ENCODE results near the gene JOSD2.

The JOSD2 gene

DNA sequence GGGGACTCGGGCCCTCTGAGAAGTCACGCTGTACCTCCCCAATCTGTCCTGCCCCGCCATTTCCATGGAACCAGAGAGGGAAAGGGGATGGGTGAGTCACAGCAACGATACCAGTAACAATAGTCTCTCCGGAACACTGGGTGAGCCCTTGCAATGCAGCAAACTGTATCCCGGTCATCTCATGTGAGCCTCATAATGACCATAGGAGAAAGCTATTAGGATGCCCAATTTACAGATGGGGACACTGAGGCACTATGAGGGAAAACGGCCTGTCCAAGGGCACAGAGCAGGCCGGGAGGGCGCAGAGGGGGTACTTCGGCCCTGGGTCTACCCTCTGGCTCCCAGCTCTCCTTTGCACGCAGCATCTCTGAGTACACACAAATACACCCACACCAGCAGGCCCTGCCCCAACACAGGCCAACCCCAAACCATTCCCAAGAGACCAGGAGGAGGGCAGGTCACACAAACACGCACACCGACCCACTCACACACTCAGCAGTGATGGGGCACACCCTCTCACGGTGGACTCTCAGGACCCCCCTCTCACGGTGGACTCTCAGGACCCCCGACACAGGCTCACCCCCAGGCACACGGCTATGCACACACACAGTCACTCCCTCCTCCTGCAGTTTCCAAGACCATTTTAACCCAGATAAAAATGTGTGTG, 39.1 kb upstream of the JOSD2 start:
- TF ChIP-seq, protein P1, sequence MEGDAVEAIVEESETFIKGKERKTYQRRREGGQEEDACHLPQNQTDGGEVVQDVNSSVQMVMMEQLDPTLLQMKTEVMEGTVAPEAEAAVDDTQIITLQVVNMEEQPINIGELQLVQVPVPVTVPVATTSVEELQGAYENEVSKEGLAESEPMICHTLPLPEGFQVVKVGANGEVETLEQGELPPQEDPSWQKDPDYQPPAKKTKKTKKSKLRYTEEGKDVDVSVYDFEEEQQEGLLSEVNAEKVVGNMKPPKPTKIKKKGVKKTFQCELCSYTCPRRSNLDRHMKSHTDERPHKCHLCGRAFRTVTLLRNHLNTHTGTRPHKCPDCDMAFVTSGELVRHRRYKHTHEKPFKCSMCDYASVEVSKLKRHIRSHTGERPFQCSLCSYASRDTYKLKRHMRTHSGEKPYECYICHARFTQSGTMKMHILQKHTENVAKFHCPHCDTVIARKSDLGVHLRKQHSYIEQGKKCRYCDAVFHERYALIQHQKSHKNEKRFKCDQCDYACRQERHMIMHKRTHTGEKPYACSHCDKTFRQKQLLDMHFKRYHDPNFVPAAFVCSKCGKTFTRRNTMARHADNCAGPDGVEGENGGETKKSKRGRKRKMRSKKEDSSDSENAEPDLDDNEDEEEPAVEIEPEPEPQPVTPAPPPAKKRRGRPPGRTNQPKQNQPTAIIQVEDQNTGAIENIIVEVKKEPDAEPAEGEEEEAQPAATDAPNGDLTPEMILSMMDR (IDR thresholded peaks at IDR 0.05), result no peak

DNA sequence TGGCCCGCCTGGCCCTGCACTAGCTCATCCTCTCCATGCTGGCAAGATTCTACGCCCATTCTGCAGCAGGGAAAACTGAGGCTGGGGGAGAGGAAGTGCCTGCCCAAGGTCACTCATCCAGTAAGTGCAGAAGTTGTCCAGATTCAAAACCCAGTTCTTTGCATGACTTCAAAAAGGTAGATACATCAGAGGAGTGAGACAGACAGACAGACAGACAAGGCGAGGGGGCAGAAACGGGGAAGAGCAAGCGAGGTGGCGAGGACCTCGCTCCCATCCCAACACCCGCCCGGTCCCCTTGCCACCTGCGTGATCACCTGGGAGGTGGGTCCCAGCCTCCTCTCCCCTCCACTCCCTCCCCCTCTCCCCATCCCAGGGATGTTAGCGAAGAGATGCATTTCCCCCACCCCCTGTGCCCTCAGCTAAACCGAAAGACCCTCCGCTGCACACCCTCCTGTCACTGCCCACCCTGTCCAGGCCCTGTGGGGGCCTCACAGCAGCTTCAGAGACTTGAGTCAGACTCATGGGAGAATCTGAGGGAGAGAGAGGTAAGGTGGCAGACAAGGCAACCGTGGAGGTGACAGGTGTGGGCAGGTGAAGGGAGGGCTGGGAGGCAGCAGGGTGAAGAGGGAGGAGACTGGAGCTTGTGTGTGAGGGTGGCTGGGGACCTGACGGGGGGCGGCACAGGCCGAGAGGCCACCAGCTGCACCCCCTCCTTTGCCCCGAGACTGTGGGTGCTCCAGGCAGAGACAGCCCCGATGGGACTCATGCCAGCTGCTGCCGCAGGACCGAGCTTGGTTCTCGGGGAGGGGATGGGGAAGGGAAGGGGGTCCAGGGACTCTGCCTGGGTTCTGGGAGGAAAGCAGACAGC, 38.3 kb upstream of the JOSD2 start:
- TF ChIP-seq, protein P1 (IDR thresholded peaks at IDR 0.05), result no peak

DNA sequence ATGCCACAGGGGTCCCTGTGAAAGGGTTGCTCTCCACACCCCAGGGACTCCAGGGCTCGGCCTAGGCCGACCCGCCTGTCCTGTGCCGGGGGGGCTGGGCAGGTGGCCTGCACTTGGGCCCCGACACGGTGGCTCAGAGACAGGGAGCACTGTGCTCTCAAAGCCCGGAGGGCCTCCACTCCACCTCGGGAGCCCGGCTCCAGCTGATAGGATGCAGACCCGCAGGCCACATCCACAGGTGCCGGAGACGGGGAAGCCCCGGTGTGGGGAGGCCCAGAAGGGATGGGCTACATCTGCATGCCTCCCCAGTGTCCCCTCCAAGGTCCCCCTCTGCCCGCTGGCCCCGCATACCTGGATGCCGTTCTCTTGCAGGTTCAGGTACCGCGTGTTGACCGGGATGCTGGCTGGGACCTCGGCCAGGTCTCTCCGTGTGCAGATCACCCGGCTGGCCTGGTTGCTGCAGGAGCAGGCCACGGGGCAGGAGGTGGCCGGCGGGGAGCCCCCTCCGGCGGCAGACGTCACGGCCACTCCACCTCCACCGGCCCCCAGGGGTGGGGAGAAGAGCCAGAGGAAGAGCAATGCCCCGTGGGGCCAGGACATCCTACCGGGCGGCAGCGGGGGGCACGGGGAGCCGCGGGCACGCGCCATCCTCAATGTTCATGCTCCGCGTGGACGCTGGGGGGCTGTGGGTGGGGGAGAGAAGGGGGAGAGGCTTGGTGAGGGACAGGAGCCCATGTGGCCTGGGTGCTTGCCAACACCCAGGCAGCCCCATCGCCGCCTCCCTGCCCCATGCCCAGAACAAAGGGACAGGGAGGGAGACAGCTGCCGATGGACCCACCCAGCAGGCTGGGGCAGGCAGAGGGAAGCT, 37.4 kb upstream of the JOSD2 start:
- TF ChIP-seq, protein P1 (IDR thresholded peaks at IDR 0.05), result no peak

DNA sequence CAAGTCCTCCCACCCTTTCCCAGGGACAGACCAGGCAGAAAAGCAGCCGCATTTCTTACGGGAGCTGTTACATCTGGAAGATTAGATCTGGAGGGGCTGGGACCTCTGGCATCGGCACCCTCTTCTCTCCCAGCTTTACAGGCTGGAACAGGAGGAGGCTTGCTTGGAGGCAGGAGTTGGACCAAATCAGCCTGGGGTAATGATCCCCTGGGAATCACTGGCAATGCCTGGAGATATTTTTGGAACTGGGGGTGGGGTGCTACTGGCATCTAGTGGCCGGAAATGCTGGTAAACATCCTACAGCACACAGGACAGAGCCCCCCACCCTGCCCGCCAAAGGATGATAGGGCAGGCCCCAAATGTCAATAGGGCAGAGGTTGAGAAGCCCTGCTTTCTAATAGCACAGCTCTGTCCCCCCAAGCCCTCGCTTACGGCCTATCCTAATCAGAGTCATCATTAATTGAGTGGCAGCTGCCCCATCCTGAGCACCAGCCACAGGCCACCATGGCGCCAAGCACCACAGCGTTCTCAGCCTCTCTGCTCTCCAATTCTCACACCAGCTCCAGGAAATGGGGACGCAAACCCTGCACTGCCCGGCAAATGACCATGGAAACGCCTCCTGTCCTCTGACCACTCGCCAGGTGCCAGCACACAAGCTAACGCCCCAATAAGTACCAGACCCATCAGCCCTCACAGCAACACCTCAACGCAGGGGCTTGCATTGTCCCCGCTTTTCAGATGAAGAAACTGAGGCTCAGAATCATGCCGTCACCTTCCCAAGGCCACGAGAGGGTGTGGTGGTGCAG, 36.6 kb upstream of the JOSD2 start:
- TF ChIP-seq, protein P1 (IDR thresholded peaks at IDR 0.05), result no peak

DNA sequence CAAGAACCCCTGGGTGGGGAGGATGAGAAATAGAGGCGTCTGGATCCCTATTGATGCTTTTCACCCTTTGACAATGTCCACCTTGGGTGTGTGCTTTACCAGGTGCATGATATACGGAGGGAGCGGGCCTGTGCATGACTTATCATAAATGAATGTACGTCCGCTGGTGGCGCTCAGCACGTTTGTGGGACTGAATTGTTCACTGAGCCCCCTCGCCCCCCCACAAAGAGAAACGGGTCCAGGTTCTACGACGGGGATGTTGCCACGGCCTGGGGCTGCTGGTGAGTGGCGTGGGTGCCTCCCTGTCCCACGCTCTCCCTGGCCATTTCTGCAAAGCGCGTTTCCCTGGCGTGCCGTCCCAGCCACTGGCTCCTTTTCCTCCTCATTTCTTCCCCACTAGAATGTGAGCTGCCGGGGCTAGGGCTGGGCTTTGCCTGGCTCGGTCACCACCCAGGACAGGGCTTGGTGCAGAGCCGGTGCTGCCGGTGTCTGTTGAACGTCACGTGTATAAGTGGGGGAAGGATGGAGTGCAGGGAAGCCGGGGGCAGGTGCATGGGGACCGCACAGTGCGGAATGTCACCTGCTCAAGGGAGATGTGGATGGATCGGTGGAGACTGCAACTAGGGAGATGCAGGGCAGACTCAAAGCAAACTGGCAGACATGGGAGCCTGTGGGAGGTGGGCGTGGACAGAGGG, 35.7 kb upstream of the JOSD2 start:
- TF ChIP-seq, protein P1 (IDR thresholded peaks at IDR 0.05), result no peak

DNA sequence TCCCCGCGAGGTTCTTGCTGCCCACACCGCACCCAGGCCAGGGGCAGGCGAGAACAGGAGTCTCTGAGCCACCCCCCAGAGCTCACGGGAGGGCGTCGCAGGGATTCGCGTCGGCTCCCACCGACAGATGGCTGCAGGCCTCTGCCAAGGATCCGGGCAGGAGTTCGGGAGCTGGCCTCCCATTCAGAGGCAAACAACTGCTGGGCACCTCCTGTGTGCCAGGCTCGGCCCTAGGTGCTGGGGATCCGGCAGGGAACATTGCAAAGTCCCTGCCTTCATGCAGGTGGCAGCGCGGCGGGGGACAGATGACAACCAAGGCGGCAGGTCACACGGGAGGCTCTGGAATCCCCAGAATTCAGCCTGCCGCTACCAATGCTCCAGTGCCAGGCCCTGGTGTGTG, 32.0 kb upstream of the JOSD2 start:
- TF ChIP-seq, protein P1 (IDR thresholded peaks at IDR 0.05), result no peak

Data from LNCAP (cell line).